NCI-H446 (cell line): Measurements from ENCODE around the gene ZNF888.
"Not testable (repeated sequence)": the region's sequence is repeated elsewhere in the genome, so short reads cannot be mapped to it uniquely, and the experiment has no call there.

Source experiments
- DNase-seq, 2 experiments: peaks; one replicate each; lab custom pipeline; 2025; lab: John Stamatoyannopoulos, UW

The ZNF888 gene

GRCh38 chr19:52941523-52941922 is 18.3 kb upstream of the ZNF888 start:
- DNase-seq: not testable (repeated sequence)

- not testable (repeated sequence) for DNase-seq
Measured at GRCh38 chr19:52940905-52941304, 17.7 kb upstream of the ZNF888 start.

DNA sequence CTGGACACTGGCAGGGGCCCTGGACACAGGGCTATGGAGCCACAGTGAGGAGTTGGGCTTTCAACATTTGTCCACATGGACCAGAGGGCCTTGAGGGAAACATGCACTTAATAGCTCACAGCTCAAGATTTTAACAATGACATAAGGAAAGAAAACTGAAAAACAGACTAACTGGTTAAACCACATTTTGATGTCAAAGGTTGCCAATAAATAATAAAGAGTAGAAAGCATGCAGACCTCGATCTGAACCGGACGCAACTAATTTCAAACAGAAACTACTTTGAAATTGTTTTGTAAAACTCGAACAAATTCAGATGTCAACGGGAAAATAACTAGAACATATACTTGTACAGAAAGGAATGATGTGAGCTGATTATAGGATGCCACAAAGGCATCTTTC is 15.5 kb upstream of the ZNF888 start:
- DNase-seq: no peak

DNA sequence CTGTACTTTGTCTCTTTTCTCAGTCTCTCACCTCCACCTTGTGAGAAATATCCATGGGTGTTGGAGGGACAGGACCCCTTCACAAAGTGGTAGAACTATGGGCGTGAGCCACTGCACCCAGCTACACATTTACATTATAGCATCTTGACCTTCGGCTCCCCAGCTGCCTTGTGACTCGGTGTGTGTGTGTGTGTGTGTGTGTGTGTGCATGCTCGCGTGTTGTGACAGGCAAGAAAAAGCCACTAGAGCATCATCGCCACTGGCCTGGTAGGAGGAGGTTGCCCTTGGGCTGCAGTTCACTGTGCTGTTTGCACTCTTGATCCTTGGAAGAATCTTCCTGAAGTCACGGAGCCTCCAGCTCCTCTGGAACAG is 13.7 kb upstream of the ZNF888 start:
- DNase-seq: no peak

DNA sequence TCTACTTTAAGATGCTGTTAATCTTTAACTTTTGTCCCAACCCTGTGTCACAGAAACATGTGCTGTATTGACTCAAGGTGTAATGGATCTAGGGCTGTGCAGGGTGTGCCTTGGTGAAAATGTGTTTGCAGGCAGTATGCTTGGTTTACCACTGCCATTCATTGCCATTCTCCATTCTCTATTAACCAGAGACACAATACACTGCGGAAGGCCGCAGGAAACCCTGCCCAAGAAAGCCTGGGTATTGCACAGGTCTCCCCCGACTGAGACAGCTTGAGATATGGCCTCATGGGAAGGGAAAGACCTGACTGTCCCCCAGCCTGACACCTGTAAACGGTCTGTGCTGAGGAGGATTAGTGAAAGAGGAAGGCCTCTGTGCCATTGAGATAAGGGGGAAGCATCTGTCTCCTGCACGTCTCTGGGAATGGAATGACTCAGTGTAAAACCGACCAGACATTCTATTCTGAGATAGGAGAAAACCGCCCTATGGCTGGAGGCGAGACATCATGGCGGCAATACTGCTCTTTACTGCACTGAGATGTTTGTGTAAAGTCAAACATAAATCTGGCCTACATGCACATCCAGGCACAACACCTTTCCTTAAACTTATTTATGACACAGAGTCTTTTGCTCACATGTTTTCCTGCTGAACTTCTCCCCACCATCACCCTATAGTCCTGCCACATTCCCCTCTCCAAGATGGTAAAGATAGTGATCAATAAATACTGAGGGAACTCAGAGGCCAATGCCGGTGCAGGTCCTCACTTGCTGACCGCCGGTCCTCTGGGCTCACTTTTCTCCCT is 13.1 kb upstream of the ZNF888 start:
- no peak for DNase-seq

DNA sequence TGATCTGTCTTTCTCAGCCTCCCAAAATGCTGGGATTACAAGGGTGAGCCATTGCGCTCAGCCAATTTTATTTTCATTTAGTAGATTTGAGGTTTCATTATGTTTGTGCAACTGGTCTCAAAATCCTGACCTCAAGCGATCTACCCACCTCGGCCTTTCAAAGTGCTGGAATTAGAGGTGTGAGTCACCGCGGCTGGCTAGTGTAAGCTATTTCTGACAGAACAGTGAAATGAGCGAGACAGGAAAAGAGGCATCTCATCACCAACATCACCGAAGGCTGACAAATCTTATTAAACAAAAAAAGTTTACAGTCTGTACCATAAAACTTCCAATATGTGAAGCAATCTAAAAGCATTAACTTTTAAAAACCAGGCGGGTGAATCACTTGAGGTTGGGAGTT is 12.2 kb upstream of the ZNF888 start:
- no peak for DNase-seq

DNA sequence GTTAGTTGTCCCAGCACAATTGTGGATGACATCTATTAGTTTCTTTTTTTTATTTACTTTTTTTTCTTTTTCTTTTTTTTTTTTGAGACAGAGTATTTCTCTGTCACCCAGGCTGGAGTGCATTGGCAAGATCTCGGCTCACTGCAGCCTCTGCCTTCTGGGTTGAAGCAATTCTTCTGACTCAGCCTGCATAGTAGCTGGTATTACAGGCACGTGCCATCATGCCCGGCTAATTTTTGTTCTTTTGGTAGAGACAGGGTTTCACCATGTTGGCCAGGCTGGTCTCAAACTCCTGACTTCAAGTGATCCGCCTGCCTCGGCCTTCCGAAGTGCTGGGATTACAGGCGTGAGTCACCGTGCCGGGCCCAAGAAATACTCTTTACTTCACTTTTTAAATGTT is 1.4 kb upstream of the ZNF888 start:
- DNase-seq: not testable (repeated sequence)

- DNase-seq: no peak
Measured at GRCh38 chr19:52923778-52924593, 758 bp upstream of the ZNF888 start.

DNA sequence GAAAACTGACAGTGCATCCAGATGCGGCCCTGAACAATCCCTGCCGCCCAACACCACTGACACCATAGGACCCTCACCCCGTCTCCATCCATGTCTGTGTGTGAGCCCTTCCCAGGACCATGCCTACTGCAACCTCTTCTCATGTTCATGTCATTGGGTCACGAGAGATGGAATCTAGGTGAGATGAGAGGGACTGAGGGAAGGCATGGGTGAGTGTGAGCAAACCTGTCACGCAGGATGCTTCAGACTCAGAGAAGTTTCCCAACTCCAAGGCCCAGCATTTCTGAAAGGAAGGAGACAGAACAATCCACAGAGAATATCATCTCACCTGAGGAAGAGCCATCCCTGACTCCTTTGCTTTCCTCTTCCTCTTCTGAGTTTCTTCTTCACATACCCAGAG is 5.7 kb downstream of the ZNF888 start:
- DNase-seq: no peak

- DNase-seq: no peak
Measured at GRCh38 chr19:52910648-52911047, 12.6 kb downstream of the ZNF888 start.

DNA sequence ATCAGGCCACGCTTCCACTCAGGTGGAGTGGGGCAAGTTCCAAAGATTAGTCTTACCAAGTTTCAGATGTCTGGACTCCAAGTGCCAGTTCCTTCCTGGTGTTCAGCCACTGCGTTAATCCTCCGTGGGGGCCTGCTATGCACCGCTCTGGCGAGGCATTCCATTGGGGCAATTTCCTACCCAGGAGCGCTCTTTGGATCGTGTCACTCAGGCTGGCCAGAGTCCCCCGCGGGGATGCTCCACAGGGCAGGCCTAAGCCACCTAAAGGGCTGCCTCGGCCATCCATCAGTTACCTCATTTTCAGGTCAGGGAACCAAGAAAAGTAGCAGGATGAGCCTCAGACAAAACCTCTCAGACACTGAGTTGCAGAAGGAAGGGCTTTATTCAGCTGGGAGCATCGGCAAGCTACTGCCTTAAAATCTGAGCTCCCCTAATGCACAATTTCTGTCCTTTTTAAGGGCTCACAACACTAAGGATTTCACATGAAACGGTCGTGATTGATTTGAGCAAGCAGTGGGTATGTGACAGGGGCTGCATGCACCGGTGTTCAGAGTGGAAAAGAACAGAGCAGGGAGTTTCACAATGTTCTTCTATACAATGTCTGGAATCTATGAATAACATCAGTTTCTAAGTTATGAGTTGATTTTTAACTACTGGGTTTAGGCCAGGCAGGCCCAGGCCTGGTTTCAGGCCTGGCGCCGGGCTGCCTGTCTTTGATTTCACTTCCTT is 19.0 kb downstream of the ZNF888 start:
- DNase-seq: not testable (repeated sequence)

- DNase-seq: no peak
Measured at GRCh38 chr19:52901842-52902241, 21.4 kb downstream of the ZNF888 start.

GRCh38 chr19:52898596-52898995 is 24.6 kb downstream of the ZNF888 start:
- not testable (repeated sequence) for DNase-seq

GRCh38 chr19:52898101-52898500 is 25.1 kb downstream of the ZNF888 start:
- DNase-seq: no peak

DNA sequence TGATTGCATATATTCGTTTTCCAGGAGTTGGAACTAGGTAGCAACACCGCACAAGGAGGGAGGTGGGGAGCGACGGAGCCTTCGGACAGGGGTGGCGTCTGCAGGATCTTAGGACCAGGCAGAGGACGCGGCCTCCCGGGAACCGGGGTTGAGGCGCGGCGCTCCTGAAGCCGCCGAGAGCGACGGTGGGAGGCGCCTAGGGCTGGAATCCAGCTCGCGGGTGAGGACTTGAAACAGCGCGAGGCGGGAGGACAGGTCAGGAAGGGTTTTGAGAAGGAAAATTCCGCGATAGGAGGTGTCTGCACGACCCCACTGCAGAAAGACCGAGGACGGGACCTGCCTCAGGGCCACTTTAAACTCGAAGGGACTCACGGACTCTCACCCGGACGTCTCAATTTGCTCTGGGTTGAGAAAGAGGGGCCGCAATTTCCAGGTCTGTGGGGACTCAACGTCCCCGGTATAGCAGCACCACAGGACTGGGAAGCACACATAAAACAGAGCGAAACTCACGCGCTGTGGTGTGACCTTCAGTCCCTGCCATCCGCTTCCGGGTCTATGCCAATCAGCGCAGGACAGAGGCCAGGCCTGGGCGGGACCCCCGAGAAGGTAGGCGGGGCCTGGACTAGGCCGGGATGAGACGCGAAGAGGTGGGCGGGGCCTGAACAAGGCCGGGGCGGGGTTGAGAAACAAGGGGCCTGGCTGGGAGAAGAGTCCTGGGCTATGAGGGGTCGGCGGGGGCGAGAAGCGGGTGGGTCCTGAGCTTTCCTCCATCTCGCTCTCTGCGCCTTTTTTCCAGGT is 25.9 kb downstream of the ZNF888 start, which contains the start of gene ZNF320:
TSS of gene ZNF320 (minus strand) at position 498 of the 798 bp plus-strand sequence. CDS start 7,380 bp downstream, outside the sequence.
- DNase-seq: no peak

DNA sequence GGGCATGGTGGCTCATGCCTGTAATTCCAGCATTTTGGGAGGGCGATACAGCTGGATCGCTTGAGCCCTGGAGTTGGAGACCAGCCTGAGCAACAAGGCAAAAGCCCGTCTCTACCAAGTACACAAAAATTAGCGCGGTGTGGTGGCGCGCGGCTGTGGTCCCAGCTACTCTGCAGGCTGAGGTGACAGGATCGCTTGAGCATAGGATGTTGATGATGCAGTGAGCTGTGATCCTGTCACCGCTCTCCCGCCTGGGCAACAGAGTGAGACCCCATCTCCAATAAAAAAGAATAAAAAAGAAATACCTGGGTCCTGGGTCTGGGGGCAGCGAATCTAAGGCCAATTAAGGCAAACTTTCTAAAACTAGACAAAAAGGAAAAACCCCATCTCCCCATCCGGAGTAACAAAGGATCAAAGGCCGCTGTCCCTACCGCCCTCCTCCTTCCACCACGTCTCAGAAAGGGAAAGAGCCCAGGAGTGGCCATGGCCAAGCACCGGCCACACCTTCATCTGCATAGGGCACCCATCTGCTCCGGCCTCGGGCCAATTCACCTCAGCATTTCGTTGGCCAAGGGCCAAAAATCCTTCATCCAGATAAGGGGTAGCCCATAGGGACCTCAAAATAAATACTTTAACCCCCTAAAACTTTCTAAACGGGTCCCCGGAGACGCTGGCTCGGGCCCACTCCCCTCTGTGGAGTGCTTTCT is 26.6 kb downstream of the ZNF888 start:
- DNase-seq: no peak

- no peak for DNase-seq
Measured at GRCh38 chr19:52891336-52891735, 31.9 kb downstream of the ZNF888 start.

DNA sequence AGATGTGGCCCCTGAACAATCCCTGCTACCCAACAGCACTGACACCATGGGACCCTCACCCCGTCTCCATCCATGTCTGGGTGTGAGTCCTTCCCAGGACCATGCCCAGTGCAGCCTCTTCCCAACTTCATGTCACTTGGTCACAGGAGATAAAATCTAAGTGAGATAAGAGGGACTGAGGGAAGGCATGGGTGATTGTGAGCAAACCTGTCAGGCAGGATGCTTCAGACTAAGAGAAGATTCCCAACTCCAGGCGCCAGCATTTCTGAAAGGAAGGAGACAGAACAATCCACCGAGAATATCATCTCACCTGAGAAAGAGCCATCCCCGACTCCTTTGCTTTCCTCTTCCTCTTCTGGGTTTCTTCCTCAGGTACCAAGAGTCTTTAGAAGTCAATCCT is 33.3 kb downstream of the ZNF888 start:
- no peak for DNase-seq

- DNase-seq: no peak
Measured at GRCh38 chr19:52889076-52889475, 34.2 kb downstream of the ZNF888 start.

- DNase-seq: no peak
Measured at GRCh38 chr19:52880895-52881389, 42.3 kb downstream of the ZNF888 start.

- not testable (repeated sequence) for DNase-seq
Measured at GRCh38 chr19:52872996-52873395, 50.2 kb downstream of the ZNF888 start.
